Karpas-422 (cell line): ENCODE measurements around the gene MAP4K3. TPM values are rescaled to one million over a fixed set of nuclear protein-coding genes. Genes with fewer than 3 reads are reported as not detected.
"Not testable (repeated sequence)": the region's sequence is repeated elsewhere in the genome, so short reads cannot be mapped to it uniquely, and the experiment has no call there.

Experiments
- DNase-seq: peaks from one replicate; pipeline ENCODE4 v3.0.0-alpha.2; 2015
- H2AFZ ChIP-seq: fragments of 200-600 bp; sonication (generic); 2 replicates; pipeline ENCODE4 v1.6.1; 2014; ENCODE audit warnings: antibody characterized with exemption, low read length, mixed read lengths
- H3K27ac ChIP-seq: fragments of 200-600 bp; sonication (generic); 2 replicates; pipeline ENCODE4 v1.5.1; 2014; ENCODE audit warnings: mild to moderate bottlenecking, low read length, moderate library complexity
- H3K27me3 ChIP-seq: fragments of 200-600 bp; sonication (generic); 2 replicates; pipeline ENCODE4 v1.6.1; 2014; ENCODE audit warnings: low read length, mixed read lengths
- H3K36me3 ChIP-seq: fragments of 200-600 bp; sonication (generic); 2 replicates; pipeline ENCODE4 v1.6.1; 2014; ENCODE audit warnings: low read length, mixed read lengths; ENCODE audit not compliant: insufficient read depth
- H3K4me1 ChIP-seq: fragments of 200-600 bp; sonication (generic); 2 replicates; pipeline ENCODE4 v1.6.1; 2014; ENCODE audit warnings: mild to moderate bottlenecking, low read length, mixed read lengths
- H3K4me2 ChIP-seq: fragments of 200-600 bp; sonication (generic); 2 replicates; pipeline ENCODE4 v1.6.1; 2014; ENCODE audit warnings: low read length, low read depth, mild to moderate bottlenecking; ENCODE audit not compliant: poor library complexity, severe bottlenecking
- H3K4me3 ChIP-seq: fragments of 200-600 bp; sonication (generic); 2 replicates; pipeline ENCODE4 v1.5.1; 2014; ENCODE audit warnings: mild to moderate bottlenecking, antibody characterized with exemption, low read length, mixed read lengths
- H3K79me2 ChIP-seq: fragments of 200-600 bp; sonication (generic); 2 replicates; pipeline ENCODE4 v1.6.1; 2014; ENCODE audit warnings: mild to moderate bottlenecking, low read length, mixed read lengths
- H3K9ac ChIP-seq: fragments of 200-600 bp; sonication (generic); 2 replicates; pipeline ENCODE4 v1.6.0; 2014; ENCODE audit warnings: low read length
- H3K9me2 ChIP-seq: fragments of 200-600 bp; sonication (generic), shearing (Covaris generic); replicated peaks from 2 replicates; pipeline ENCODE4 v1.6.0; 2014; ENCODE audit warnings: mild to moderate bottlenecking, low read length, moderate library complexity; ENCODE audit not compliant: insufficient read depth
- H3K9me3 ChIP-seq: fragments of 300-700, 200-600 bp; sonication (generic); 2 replicates; pipeline ENCODE4 v1.6.1; 2014; ENCODE audit warnings: low read length, mixed read lengths
- H4K20me1 ChIP-seq: fragments of 200-600 bp; sonication (generic); 2 replicates; pipeline ENCODE4 v1.6.1; 2014; ENCODE audit warnings: mild to moderate bottlenecking, antibody characterized with exemption, low read length, low read depth; ENCODE audit not compliant: insufficient read depth
- total RNA-seq: library from RNA; depleted of rRNA; stranded (reverse); fragments of >200 nt; shearing (Covaris generic); gene quantifications from 2 replicates; pipeline ENCODE4 v1.2.3, GENCODE V29; 2014; ENCODE audit warnings: low replicate concordance

MAP4K3 gene
- total RNA-seq, 1 experiment from 2014 or later, result 11.5 TPM

- Histone ChIP-seq H3K36me3 (no peaks in the 10 kb centered on the region), H3K27me3 (no peaks in the 10 kb centered on the region), H3K79me2 (no peaks in the 10 kb centered on the region), H3K9me2 (no peaks in the 10 kb centered on the region), H3K9ac (no peak overlapping the region), H3K27ac (no peak overlapping the region), H3K4me1 (no peaks in the 10 kb centered on the region), H3K9me3 (no peaks in the 10 kb centered on the region), H4K20me1 (no peaks in the 10 kb centered on the region), H2AFZ (no peak overlapping the region), H3K4me3 (no peak overlapping the region), H3K4me2 (no peak overlapping the region)
- DNase-seq, result no peak
Measured at GRCh38 chr2:39338502-39338901, 98.6 kb downstream of the MAP4K3 start.

GRCh38 chr2:39335930-39336329 lies 101.2 kb downstream of the MAP4K3 start:
- Histone ChIP-seq H3K9me2 (no peaks in the 10 kb centered on the region), H3K9me3 (no peaks in the 10 kb centered on the region), H3K4me1 (no peaks in the 10 kb centered on the region), H3K27ac (no peak overlapping the region), H4K20me1 (no peaks in the 10 kb centered on the region), H3K4me3 (no peak overlapping the region), H3K79me2 (no peaks in the 10 kb centered on the region), H3K27me3 (no peaks in the 10 kb centered on the region), H3K9ac (no peak overlapping the region), H3K4me2 (no peak overlapping the region), H2AFZ (no peak overlapping the region), H3K36me3 (no peaks in the 10 kb centered on the region)
- DNase-seq, result no peak

- no peaks in the 10 kb centered on the region for H3K9me2 ChIP-seq
- H2AFZ ChIP-seq, result no peak overlapping the region
- no peak overlapping the region for H3K9ac ChIP-seq
- no peaks in the 10 kb centered on the region for H3K27me3 ChIP-seq
- H3K9me3 ChIP-seq, result no peaks in the 10 kb centered on the region
- DNase-seq, result no peak
- no peak overlapping the region for H3K27ac ChIP-seq
- H3K79me2 ChIP-seq, result no peaks in the 10 kb centered on the region
- no peak overlapping the region for H3K4me3 ChIP-seq
- no peaks in the 10 kb centered on the region for H3K36me3 ChIP-seq
- no peaks in the 10 kb centered on the region for H4K20me1 ChIP-seq
- no peak overlapping the region for H3K4me2 ChIP-seq
- no peaks in the 10 kb centered on the region for H3K4me1 ChIP-seq
Measured at GRCh38 chr2:39334978-39335377, 102.1 kb downstream of the MAP4K3 start.

GRCh38 chr2:39334529-39334928 lies 102.6 kb downstream of the MAP4K3 start:
- Histone ChIP-seq H2AFZ (no peak overlapping the region), H3K36me3 (no peaks in the 10 kb centered on the region), H3K4me1 (no peaks in the 10 kb centered on the region), H3K27me3 (no peaks in the 10 kb centered on the region), H3K9ac (no peak overlapping the region), H3K9me3 (no peaks in the 10 kb centered on the region), H3K79me2 (no peaks in the 10 kb centered on the region), H3K4me2 (no peak overlapping the region), H4K20me1 (no peaks in the 10 kb centered on the region), H3K27ac (no peak overlapping the region), H3K4me3 (no peak overlapping the region), H3K9me2 (no peaks in the 10 kb centered on the region; the same call in 1 of the 2 replicates)
- DNase-seq, result no peak

- Histone ChIP-seq H3K27ac (no peak overlapping the region), H3K4me3 (no peak overlapping the region), H3K9ac (no peak overlapping the region), H4K20me1 (no peaks in the 10 kb centered on the region), H3K79me2 (no peaks in the 10 kb centered on the region), H2AFZ (no peak overlapping the region), H3K9me2 (no peaks in the 10 kb centered on the region; the same call in 1 of the 2 replicates), H3K9me3 (no peaks in the 10 kb centered on the region), H3K4me1 (no peaks in the 10 kb centered on the region), H3K36me3 (no peaks in the 10 kb centered on the region), H3K27me3 (no peaks in the 10 kb centered on the region), H3K4me2 (no peak overlapping the region)
- DNase-seq, result no peak
Measured at GRCh38 chr2:39326644-39327043, 110.4 kb downstream of the MAP4K3 start.

GRCh38 chr2:39325966-39326365 lies 111.1 kb downstream of the MAP4K3 start:
- Histone ChIP-seq H3K4me1 (no peaks in the 10 kb centered on the region), H3K9me3 (no peaks in the 10 kb centered on the region), H3K4me2 (no peak overlapping the region), H3K27ac (no peak overlapping the region), H4K20me1 (no peaks in the 10 kb centered on the region), H3K9ac (no peak overlapping the region), H3K36me3 (no peaks in the 10 kb centered on the region), H3K9me2 (no peaks in the 10 kb centered on the region; the same call in 1 of the 2 replicates), H3K27me3 (no peaks in the 10 kb centered on the region), H3K4me3 (no peak overlapping the region), H3K79me2 (no peaks in the 10 kb centered on the region), H2AFZ (no peak overlapping the region)
- DNase-seq, result no peak

GRCh38 chr2:39321056-39322035 lies 115.7 kb downstream of the MAP4K3 start:
- not testable (repeated sequence) for H2AFZ ChIP-seq, H3K79me2 ChIP-seq, DNase-seq, H3K27me3 ChIP-seq, H3K27ac ChIP-seq, H3K9me2 ChIP-seq, H3K4me3 ChIP-seq, H3K36me3 ChIP-seq, H3K4me2 ChIP-seq, H4K20me1 ChIP-seq, H3K9ac ChIP-seq, H3K4me1 ChIP-seq, H3K9me3 ChIP-seq

GRCh38 chr2:39320162-39320561 lies 116.9 kb downstream of the MAP4K3 start:
- no peak overlapping the region for H3K4me3 ChIP-seq
- no peaks in the 10 kb centered on the region for H3K9me2 ChIP-seq
- no peak for DNase-seq
- no peak overlapping the region for H3K4me2 ChIP-seq
- no peaks in the 10 kb centered on the region for H3K79me2 ChIP-seq
- no peaks in the 10 kb centered on the region for H3K4me1 ChIP-seq
- no peaks in the 10 kb centered on the region for H3K9me3 ChIP-seq
- no peak overlapping the region for H2AFZ ChIP-seq
- H3K27ac ChIP-seq, result no peak overlapping the region
- H3K27me3 ChIP-seq, result no peaks in the 10 kb centered on the region
- no peak overlapping the region for H3K9ac ChIP-seq
- no peaks in the 10 kb centered on the region for H3K36me3 ChIP-seq
- no peaks in the 10 kb centered on the region for H4K20me1 ChIP-seq
